GM12873 (cell line): ENCODE data around the gene RIMS4.

Experiments
- CTCF ChIP-seq: IDR thresholded peaks from 2 replicates; pipeline ENCODE4 v1.5.1; 2012; ENCODE audit warnings: low read depth, mild to moderate bottlenecking, moderate library complexity, low read length, control low read depth; ENCODE audit not compliant: insufficient read depth; ENCODE audit errors: missing control alignments

The RIMS4 gene

GRCh38 chr20:44837946-44838345 is 27.6 kb upstream of the RIMS4 start:
- TF ChIP-seq CTCF: no peak

- no peak for TF ChIP-seq CTCF
Measured at GRCh38 chr20:44836601-44837120, 26.3 kb upstream of the RIMS4 start.

- no peak for TF ChIP-seq CTCF
Measured at GRCh38 chr20:44835661-44836221, 25.4 kb upstream of the RIMS4 start.

GRCh38 chr20:44835116-44835515 is 24.8 kb upstream of the RIMS4 start:
- no peak for TF ChIP-seq CTCF

- no peak for TF ChIP-seq CTCF
Measured at GRCh38 chr20:44834693-44835092, 24.3 kb upstream of the RIMS4 start.

GRCh38 chr20:44833437-44833836 is 23.1 kb upstream of the RIMS4 start:
- no peak for TF ChIP-seq CTCF

- TF ChIP-seq CTCF: no peak
Measured at GRCh38 chr20:44832724-44833123, 22.4 kb upstream of the RIMS4 start.
